Thoracic aorta (tissue), 2 donors: ENCODE results near the gene TSHZ2. TPM values are rescaled to one million over a fixed set of nuclear protein-coding genes. Genes with fewer than 3 reads are reported as not detected.

Experiments used
- ATAC-seq: fragments of 150-250 bp; one replicate; pipeline ENCODE4 v1.8.0; 2017; ENCODE audit warnings: low read depth; ENCODE audit not compliant: insufficient number of reproducible peaks, low FRiP score
- DNase-seq: peaks from one replicate; pipeline ENCODE4 v3.0.0-alpha.2; 2020; ENCODE audit warnings: low spot score
- H3K27ac ChIP-seq, 2 donors: fragments of 200-600 bp; sonication (generic); 1 replicate in 1 of 2; 2 replicates in 1 of 2; pipeline ENCODE4 v1.5.1; 2016; ENCODE audit warnings: mild to moderate bottlenecking in 2 of 2, moderate library complexity in 2 of 2
- H3K27me3 ChIP-seq: fragments of 200-600 bp; sonication (generic); replicated peaks from 2 replicates; pipeline ENCODE4 v1.6.0; 2016; ENCODE audit warnings: mild to moderate bottlenecking; ENCODE audit not compliant: insufficient read depth
- H3K36me3 ChIP-seq: fragments of 200-600 bp; sonication (generic); one replicate; pipeline ENCODE4 v1.5.1; 2016
- H3K4me1 ChIP-seq, 2 donors: fragments of 200-600 bp; sonication (generic); 1 replicate in 1 of 2; 2 replicates in 1 of 2; pipeline versions ENCODE4 v1.5.1 to v1.6.0; 2016; ENCODE audit warnings: low read depth in 2 of 2, mild to moderate bottlenecking in 1 of 2; ENCODE audit not compliant: control insufficient read depth in 1 of 2
- H3K4me3 ChIP-seq: fragments of 200-600 bp; sonication (generic); 2 replicates; pipeline ENCODE4 v1.5.1; 2016; ENCODE audit warnings: mild to moderate bottlenecking
- H3K9me3 ChIP-seq: fragments of 200-600 bp; sonication (generic); 2 replicates; pipeline ENCODE4 v1.5.1; 2016
- total RNA-seq, 2 donors: library from RNA; depleted of rRNA; stranded (reverse); fragments of >200 nt; gene quantifications; one replicate each; pipeline versions ENCODE4 v1.1.0 to v1.2.3, GENCODE V29; 2016
- TF ChIP-seq, protein P1 (sequence below): fragments of 200-600 bp; sonication (generic); IDR thresholded peaks from one replicate; pipeline ENCODE4 v1.5.1; 2019; ENCODE audit warnings: antibody characterized with exemption

Gene TSHZ2
- total RNA-seq, 2 donors from 2014 or later: 8.4 to 32.6 TPM

DNA sequence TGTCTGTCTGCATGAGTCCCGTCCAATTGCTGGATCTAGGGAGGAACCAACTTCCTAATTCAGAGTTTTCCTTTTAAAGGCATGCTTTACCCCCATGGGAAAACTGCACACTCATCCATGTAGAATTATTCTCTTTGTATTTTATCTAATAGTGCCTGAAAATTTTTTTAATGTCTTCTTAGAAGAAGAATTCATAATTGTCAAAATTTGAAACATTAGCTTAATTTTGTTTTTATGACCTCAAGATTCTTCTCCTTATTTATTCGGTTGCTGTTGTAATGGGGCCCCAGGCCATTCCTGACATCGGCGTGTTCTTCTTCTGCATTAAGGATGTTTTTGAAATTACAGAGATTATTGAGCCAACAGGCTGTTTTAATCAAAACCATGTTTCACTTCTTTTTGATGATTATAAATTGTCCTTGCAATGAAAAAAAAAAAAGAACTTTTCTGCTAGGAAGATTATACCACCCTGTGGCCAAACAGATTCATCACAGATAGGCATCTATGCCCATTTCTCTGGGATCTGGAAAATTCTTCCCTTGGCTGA is 521.2 kb downstream of the TSHZ2 start:
- ATAC-seq (no peak), DNase-seq (no peak)

DNA sequence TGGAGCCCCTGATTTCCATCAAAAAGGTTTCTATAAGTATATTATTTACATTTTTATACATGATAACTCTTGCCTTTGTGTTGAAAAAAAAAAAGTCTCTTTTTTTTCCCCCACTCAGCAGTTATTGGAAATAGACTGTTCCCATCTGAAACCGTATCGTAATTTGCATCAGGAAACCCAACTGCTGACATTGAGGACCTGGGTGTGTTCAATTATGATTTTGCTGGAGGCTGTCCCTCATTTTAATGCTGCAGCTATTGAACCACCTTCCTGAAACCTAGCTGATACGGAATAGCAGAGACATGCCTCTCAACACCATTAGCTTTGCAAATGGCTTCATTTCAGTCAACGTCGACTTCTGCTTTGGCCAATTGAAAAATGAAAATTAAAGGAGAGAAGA is 522.6 kb downstream of the TSHZ2 start:
- Histone ChIP-seq H3K9me3 (no peaks in the 10 kb centered on the region), H3K4me3 (no peak overlapping the region), H3K27ac (no peak overlapping the region), H3K4me1 (no peaks in the 10 kb centered on the region), H3K27me3 (no peaks in the 10 kb centered on the region), H3K36me3 (no peaks in the 10 kb centered on the region)
- DNase-seq (no peak), ATAC-seq (no peak)
- TF ChIP-seq, protein P1, sequence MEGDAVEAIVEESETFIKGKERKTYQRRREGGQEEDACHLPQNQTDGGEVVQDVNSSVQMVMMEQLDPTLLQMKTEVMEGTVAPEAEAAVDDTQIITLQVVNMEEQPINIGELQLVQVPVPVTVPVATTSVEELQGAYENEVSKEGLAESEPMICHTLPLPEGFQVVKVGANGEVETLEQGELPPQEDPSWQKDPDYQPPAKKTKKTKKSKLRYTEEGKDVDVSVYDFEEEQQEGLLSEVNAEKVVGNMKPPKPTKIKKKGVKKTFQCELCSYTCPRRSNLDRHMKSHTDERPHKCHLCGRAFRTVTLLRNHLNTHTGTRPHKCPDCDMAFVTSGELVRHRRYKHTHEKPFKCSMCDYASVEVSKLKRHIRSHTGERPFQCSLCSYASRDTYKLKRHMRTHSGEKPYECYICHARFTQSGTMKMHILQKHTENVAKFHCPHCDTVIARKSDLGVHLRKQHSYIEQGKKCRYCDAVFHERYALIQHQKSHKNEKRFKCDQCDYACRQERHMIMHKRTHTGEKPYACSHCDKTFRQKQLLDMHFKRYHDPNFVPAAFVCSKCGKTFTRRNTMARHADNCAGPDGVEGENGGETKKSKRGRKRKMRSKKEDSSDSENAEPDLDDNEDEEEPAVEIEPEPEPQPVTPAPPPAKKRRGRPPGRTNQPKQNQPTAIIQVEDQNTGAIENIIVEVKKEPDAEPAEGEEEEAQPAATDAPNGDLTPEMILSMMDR: no peak

More for the DNA sequence above, 521.2 kb downstream of the TSHZ2 start:
- no peaks in the 10 kb centered on the region for H3K36me3 ChIP-seq
- H3K9me3 ChIP-seq: no peaks in the 10 kb centered on the region
- H3K4me1 ChIP-seq: no peaks in the 10 kb centered on the region
- H3K4me3 ChIP-seq: no peak overlapping the region
- H3K27ac ChIP-seq: no peak overlapping the region
- no peaks in the 10 kb centered on the region for H3K27me3 ChIP-seq
- TF ChIP-seq, protein P1: no peak

DNA sequence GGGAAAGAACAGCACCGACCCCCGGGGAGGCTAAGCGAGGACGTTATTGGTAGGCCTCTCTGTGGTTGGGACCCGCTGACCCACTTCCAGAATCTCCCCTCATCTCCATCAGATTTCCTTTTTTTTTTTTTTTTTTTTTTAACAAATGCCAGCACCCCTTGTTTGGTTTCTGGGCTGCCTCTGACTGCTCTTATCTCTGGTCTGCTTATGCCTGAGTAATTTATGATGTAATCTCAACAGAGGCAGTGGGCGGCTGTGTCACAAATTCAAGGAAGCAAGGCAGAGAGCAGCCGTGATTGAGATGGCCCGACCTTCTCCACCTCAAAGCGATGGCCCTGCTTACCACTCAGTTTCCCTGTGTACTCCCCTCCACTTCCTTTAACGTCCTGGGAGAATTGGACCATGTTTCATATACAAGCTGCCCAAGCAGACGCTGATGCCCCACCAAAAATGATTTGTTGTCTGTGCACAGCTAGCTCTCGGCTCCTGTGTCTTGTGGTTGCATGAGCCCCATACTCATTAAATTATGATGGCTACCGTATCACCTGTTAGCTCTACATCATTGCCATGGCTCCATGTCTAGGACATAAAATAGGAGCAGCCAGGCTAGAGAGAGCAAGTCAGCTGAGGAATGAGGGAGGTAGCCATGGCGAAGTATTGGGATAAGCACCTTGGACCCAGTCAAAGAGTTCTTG is 523.4 kb downstream of the TSHZ2 start:
- Histone ChIP-seq H3K27me3 (no peaks in the 10 kb centered on the region), H3K4me1 (no peaks in the 10 kb centered on the region), H3K27ac (no peak overlapping the region), H3K9me3 (no peaks in the 10 kb centered on the region), H3K4me3 (no peak overlapping the region), H3K36me3 (no peaks in the 10 kb centered on the region)
- ATAC-seq: no peak
- DNase-seq: no peak
- TF ChIP-seq, protein P1: no peak

DNA sequence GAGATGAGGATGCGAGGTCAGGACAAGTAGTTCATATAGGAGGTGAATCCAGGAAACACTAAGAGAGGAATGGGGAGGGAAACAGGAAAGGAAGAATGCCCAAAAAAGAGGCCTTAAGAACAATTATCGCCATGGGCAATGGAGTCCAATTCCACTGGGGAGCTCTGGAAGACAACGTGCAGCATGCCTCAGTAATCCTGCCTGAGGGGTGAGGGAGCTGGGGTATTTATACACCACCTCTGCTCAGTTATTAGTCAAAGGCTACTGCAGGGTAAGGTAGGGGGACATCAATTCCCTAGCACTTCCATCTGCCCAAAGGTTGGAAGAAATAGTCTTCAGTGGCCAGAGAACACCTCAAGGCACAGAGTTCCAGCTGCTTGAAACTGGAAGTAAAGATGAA is 525.1 kb downstream of the TSHZ2 start:
- DNase-seq (no peak), ATAC-seq (no peak)
- no peaks in the 10 kb centered on the region for H3K9me3 ChIP-seq
- no peaks in the 10 kb centered on the region for H3K27me3 ChIP-seq
- H3K27ac ChIP-seq: no peak overlapping the region
- TF ChIP-seq, protein P1: no peak
- no peaks in the 10 kb centered on the region for H3K4me1 ChIP-seq
- no peak overlapping the region for H3K4me3 ChIP-seq
- H3K36me3 ChIP-seq: no peaks in the 10 kb centered on the region

DNA sequence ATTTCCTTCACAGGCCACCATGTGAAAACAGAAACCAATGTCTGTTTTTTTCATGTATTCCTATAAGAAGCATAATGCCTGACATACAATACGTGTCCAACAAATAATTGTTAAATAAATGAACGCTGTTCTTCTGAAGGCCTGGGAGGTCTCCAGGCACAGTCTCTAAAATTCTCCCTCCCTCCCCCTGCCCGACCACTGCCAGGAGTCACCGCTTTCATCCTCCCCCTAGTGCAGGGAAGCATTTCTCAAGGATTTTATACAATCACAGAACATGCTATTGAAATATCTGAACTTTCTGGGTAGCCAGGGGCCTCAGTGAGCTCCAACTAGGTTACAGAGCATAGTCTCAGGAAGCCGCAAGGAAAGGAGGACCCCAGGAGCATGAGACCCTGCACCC is 526.2 kb downstream of the TSHZ2 start:
- Histone ChIP-seq H3K4me1 (no peaks in the 10 kb centered on the region), H3K4me3 (no peak overlapping the region), H3K9me3 (no peaks in the 10 kb centered on the region), H3K36me3 (no peaks in the 10 kb centered on the region), H3K27me3 (no peaks in the 10 kb centered on the region), H3K27ac (no peak overlapping the region)
- ATAC-seq: no peak
- TF ChIP-seq, protein P1: no peak
- DNase-seq: no peak
